ENCODE results near the gene PRAMEF12.
"Not testable (repeated sequence)": the region's sequence is repeated elsewhere in the genome, so short reads cannot be mapped to it uniquely, and the experiment has no call there.

Gene PRAMEF12

DNA sequence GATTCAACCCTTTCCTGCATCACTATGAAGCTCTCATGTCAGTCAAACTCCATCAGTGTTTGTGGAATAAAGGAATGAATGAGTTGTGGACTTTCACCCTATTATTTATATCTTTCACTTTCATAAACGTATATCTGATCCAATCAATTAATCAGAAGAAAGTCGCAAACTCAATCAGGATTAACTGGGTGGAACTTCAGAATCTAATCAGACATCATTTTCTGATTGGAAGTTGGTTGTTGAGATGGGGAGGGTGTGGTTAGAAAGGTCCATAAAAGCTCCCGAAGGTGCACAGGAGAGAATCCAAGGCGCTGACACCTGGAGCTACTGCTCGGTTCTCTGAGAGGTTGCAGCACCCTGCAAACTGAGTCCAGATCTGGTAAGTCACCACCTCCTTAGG is at the start of gene PRAMEF12:
Gene PRAMEF12, plus strand, starts transcription at position 301 of the 400 bp plus-strand sequence. CDS start 1,130 bp downstream, outside the sequence.
- FAIRE-seq: no peak

DNA sequence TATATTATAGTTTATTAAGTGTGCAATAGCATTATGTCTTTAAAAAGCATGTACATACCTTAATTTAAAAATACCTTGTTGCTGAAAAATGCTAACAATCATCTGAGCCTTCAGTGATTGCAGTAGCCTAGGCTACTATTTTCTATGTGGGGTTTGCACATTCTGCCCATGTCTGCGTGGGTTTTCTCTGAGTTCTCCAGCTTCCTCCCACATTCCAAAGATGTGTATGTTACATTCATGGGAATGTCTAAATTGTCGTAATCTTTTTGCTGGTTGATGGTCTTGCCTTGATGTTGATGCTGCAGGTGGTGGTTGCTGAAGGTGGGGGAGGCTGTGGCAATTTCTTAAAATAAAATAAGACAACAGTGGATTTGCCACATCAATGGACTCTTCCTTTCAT is 45.1 kb upstream of the PRAMEF12 start:
- FAIRE-seq: no peak

DNA sequence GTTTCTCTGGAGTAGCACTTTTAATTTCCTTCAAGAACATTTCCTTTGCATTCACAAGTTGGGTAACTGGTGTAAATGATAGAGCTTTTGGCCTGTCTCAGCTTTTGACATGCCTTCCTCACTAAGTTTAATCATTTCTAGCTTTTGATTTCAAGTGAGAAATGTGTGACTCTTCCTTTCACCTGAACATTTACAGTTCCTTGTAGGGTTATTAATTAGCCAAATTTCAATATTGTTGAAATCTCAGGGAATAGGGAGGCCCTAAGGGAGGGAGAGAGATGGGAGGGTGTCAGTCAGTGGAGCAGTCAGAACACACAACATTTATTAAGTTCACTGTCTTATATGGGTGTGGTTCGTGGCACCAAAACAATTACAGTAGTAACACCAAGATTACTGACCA is 43.4 kb upstream of the PRAMEF12 start:
- FAIRE-seq: no peak

DNA sequence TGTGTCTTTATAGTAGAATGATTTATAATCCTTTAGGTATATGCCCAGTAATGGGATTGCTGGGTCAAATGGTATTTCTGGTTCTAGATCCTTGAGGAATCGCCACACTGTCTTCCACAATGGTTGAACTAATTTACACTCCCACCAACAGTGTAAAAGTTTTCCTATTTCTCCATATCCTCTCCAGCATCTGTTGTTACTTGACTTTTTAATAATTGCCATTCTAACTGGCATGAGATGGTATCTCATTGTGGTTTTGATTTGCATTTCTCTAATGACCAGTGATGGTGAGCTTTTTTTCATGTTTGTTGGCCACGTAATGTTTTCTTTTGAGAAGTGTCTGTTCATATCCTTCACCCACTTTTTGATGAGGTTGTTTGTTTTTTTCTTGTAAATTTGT is 42.5 kb upstream of the PRAMEF12 start:
- FAIRE-seq: not testable (repeated sequence)

DNA sequence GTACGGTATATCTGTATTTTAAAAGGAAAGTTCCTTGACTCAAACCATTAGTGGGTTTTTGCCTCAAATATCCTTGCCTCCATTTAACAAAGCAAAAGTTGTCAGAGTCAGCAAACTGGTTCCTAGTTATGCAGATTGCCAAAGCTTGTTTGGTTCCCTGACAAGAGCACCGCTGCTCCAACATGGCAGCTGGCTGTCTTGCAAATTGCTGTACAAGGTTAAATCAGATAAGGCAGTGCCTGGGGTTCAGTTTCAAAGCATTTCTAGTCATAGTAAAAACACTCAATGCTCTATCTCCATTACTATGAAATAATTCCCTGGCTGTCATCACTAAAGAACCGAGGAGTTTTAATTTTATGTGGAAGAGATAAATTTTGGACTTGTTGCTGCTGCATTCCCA is 38.9 kb upstream of the PRAMEF12 start:
- FAIRE-seq: no peak

DNA sequence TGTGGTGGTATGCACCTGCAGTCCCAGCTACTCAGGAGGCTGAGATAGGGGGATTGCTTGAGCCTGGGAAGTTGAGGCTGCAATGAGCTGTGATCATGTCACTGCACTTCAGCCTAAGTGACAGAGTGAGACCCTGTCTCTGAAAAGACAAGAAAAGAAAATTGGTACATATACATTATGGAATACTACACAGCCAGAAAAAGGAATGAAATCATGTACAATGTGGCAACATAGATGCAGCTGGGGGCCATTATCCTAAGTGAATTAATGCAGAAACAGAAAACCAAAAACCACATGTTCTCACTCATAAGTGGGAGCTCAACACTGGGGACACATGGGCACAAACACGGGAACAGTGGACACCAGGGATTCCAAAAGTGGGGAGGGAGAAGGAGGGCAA is 34.6 kb upstream of the PRAMEF12 start:
- no peak for FAIRE-seq

DNA sequence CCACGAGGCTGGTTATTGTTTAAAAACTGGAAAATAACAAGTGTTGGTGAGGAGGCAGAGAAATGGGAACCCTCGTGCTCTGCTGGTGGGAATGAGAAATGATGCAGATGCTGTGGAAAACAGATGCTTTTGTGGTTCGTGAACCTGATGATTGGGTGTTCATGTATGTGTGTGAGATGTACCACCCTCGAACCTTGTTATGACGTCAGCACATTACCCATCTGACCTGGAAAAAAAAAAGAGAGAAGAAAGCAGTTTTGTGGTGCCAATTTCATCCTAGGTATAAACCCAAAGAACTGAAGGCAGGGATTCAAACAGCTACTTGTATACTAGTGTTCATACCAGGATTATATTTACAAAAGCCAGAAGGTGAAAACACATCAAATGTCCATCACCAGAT is 33.9 kb upstream of the PRAMEF12 start:
- no peak for FAIRE-seq

DNA sequence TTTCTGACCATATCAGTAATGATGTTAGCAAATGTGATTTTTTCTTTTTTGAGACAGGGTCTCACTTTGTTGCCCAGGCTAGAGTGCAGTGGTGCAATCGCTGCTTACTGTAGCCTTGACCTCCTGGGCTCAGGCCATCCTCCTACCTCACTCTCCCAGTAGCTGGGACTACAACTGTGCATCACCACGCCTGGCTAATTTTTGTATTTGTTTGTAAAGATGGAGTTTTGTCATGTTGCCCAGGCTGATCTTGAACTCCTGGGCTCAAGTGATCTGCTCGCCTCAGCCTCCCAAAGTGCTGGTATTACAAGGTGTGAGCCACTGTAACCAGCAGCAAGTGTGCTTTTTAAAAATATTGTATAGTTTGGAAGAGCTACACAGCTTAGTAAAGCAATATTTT is 31.6 kb upstream of the PRAMEF12 start:
- no peak for FAIRE-seq

DNA sequence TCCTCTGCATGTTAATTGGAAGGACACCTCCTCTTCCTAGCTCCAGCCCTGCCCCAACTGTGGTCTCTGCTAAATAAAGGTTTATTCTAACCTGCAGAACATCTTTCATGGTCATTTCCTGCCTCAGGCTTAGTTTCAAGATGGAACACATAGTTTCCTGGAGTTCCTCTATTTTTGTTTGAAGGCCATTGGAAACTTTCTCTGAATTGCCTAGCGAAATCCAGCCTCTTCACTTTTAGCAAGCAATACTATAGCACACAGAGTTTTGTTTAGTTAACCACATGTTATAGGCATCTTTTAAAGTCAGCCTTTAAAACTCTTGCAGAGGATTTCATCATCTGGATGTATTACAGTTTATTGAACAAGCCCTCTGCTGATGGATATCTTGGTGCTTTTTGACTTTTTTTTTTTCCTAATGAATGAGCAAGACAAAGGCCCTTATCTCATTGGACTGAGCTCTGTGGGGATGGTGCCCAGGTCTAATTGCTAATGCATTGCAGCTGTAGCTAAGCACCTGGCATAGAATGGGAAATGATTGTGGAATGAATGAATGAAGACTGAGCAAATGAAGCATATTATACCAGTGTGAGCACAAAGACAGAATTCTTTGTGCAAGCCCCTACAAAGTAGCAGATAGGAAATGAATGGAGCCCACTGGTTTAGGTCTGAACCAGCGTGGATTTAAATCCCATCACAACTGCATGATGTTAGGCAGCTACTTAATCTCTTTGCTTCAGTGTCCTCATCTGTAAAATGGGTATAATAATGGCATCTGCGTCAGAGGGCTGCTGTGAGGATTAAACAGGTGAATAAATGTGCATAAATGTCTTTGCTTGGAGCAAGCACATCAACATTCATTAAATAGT is 28.2 kb upstream of the PRAMEF12 start:
- no peak for FAIRE-seq

DNA sequence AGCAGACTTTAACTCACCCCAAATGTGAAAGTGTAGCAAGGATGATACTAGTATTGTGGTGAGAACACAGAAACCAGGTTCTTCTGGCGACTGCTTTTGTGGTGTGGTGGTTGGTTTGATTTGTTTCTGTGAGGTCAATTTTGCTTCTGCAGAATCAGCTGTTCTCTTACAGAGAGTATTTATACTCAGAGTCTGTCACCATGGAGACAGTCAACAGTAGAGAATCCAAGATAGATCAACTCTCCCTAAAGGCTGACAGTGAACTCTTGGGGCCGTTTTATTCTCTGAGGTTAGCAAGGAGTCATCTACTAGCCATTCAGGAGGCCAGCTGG is 27.6 kb upstream of the PRAMEF12 start, which contains the start of gene CFAP107:
Gene CFAP107, plus strand, starts transcription at position 209 of the 332 bp plus-strand sequence. CDS start 231 bp downstream, outside the sequence.
- no peak for FAIRE-seq

DNA sequence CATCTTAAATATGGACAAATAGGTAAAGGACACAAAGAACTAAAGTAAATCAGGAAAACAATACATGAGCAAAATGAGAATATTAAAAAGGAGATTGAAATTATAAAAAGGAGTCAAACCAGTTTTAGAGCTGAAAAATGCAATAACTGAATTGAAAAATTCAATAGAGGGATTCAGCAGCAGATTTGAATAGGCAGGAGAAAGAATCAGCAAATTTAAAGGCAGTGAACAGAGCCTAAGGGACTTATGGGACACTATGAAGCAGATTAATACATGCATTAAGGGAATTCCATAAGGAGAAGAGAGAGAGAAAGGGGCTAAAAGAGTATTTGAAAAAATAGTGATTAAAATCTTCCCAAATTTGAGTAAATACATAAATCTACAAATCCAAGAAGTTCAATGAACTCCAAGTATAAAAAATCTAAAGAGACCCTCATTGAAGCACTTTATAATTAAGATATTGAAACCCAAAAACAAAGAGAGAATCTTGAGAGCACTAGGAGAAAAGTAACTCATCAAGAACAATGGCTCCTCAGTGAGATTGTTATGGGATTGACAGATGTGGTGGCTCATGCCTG is 24.7 kb upstream of the PRAMEF12 start:
- FAIRE-seq: no peak

DNA sequence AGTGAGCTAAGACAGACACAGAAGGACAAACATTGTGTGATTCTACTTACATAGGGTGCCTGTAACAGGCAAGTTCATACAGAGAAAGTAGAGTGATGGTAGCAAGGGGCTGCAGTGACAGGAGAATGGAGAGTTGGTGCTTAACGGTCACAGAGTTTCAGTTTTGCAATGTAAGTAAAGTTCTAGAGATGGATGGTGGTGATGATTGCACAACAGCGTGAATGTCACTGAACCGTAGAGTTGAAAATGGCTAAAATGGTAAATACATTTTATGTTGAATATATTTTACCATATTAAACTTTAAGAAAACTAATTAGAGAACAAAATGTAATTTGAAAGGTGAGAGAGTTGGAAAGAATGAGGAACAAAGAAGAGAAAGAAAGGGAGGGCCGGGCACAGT is 18.8 kb upstream of the PRAMEF12 start:
- no peak for FAIRE-seq

DNA sequence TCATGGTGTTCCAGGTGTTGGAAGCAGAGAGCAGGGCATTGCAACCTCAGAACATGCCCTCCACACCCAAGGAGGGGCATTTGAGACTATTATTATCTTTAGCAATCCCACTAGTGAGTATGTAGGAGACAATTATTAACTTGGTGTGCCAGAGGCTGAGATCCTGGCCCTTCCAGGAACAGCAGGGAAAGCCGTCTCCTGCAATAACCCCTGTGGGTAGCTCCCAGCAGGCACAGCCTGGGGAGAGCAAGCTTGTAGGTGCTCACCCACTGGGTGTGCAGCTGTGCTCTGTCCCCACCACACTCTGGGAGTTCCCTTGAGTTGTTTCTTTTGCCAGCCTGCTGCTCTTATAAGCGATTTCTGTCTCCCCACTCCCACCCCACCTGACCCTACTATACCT is 17.3 kb upstream of the PRAMEF12 start:
- FAIRE-seq: no peak

DNA sequence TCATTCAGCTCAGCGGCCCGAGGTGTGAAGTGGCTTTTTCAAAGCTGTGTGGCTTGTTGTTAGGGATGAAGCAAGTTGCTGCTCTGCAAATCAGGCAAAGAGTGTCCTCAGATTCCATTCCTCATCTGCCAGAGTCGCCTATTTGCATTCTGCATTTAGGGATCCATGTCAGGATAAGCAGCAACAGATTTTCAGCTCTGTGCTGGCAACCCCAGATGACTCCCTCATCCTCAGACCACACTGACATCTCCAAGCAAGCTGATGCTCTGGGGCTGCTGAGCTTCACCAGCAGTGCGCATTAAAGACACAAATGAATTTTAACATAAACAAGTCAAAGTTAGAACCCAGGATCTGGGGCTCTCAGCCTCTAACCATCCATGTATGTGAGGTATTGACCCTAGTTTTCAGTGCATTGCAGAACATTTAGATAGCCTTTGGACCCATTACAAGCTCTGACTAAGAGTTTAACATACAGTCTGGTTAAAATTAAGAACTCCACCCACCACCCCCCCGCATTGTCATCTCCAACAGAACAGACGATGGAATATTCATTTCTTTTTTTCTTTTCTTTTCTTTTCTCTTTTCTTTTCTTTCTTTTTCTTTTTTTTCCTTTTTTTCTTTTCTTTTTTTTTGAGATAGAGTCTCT is 16.6 kb upstream of the PRAMEF12 start:
- FAIRE-seq: no peak

DNA sequence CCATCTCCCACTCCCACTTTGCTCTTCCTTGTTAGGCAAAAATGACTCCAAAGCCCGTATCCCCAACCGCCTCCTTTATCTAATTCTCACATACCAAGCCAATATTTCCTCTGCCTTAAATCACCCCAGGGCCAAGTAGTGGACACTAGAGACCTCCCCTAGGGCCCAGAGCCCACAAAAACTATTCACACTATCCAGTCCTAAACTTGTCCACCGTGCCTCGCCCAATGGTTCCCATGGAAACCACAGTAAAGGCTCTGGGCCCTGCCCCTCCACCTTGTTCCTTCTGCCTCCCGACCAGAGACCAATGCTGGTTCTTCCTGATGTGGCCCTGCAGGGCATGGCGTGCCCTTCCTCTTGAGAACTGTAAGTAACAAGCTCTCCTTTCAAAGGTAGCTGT is 15.7 kb upstream of the PRAMEF12 start:
- no peak for FAIRE-seq

DNA sequence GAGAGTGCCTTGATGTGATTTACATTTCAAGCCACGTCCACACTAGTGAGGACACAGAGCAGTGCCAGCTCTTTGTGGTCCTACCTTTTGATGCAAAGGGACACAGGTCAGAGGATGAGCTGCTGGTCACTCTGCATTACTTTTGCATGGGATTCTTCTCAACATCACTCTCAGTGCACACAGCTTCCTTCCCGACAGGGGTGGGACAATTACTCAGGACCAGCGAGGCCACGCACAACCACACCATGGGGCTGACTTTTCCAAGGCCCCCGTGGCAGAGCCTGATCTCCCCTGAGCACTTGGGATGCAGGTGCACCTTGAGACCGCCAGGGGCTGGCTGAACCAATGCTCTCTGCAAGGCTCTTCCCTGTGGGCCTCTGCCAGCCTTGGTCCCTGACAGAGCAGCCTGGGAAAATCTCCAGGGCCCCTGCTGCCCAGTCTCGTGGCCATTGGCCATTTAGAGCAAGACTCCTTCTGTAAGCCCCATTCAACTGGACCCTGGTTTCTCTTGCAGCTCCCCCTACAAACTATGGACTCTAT is 13.2 kb upstream of the PRAMEF12 start:
- FAIRE-seq: no peak

DNA sequence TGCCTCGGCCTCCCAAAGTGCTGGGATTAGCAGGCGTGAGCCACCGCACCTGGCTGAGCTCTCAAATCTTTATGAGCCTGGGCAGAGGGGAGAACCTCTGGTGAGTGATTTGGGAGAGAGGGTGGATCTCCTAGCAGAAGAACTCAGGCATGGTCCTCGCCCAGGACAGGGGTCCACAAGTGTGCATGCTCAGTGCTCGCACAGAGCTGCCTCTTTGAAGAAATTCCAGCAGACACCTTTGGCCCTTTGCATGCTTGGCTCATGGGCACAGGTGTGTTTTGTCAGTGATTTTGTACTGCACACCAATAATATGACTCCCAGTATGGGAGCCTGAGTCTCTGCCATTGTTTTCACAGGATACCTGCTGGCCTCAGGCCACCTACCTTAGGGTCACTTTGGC is 11.8 kb upstream of the PRAMEF12 start:
- FAIRE-seq: no peak

DNA sequence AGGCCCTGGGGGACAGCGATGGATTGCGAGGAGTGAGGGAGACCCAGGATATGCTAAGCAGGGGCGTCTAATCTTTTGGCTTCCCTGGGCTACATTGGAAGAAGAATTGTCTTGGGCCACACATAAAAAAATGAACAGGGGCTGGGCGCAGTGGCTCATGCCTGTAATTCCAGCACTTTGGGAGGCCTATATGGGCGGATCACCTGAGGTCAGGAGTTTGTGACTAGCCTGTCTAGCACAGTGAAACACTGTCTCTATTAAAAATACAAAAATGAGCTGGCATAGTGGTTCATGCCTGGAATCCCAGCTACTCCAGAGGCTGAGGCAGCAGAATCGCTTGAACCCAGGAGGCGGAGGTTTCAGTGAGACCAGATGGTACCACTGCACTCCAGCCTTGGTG is 10.8 kb upstream of the PRAMEF12 start:
- no peak for FAIRE-seq

DNA sequence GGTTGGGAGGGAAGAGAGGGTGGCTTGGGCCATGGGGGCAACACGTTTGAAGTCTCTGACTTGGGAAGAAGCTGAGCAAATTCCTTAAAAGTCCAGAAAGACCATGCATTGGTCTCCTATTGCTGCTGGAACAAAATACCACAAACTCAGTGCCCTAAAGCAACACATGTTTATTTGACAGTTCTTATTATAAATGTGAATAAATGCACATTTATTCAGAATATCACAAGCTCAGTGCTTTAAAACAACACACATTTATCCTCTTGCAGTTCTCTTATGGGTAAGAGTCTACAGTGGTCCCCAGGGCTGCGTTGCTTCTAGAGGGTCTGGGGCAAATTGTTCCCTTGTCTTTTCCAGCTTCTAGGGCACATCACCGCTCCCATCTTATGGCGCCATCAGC is 10.1 kb upstream of the PRAMEF12 start:
- no peak for FAIRE-seq

DNA sequence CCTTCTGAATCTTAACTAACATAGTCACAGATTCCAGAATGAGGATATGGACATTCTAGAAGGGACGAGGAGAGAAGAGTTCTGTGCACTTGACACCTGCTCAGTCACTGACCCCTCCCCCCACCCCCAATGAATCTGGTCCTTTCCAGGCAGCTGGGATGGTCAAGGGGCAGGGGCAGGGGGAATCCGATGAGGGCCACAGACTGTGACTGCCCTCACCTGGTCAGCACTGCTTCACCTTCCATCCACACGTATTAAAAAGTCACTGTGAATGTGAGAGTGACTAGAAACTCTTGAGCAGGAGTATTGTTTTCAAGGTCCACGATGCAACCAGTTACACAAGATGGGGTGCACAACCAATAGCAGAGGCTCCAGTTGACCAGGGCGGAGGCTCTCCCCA is 9.5 kb upstream of the PRAMEF12 start:
- FAIRE-seq: no peak

DNA sequence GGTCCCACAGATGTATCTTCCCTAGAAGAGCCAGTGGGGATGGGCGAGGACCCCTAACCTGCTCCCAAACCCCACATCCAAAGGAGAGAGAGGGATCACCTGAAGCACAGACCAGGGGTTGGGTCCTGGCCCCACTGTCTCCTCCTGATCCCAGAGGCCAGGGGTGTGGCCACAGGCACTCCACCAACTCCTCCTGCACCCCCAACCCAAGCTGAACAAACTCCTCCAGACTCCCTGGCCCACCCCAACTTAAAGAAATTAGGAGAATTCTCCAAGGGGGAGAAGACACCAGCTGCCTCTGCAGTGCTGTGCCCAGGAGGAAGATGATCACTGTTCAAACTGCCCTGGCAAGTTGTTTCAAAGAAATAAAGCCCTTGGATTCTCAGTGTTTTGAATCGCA is 4.5 kb upstream of the PRAMEF12 start:
- FAIRE-seq: no peak

DNA sequence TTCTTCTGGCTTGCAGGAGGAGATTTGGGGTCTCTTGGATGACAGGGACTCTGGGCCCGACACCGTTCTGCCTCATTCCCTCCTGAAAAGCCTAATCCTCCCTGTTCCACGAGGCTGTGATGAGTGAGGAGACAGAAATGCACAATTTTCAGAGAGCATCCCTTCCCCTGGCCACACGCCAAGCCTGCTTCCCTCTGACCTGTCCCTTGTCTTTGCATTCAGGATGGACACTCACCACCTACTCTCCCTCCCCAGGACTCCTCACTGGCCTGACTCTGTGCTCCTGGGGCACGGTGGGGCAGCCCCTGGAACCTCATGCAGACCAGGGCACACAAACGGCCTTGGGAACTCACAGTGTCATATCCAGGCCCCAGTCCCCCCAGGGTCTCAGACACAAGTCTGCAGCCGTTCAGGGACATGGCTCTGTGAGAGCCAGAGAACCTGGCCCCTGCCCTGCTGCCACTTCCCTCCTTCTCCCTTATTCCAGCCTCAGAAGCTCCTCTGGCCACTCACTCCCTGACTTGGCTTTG is 3.5 kb upstream of the PRAMEF12 start:
- FAIRE-seq: no peak

DNA sequence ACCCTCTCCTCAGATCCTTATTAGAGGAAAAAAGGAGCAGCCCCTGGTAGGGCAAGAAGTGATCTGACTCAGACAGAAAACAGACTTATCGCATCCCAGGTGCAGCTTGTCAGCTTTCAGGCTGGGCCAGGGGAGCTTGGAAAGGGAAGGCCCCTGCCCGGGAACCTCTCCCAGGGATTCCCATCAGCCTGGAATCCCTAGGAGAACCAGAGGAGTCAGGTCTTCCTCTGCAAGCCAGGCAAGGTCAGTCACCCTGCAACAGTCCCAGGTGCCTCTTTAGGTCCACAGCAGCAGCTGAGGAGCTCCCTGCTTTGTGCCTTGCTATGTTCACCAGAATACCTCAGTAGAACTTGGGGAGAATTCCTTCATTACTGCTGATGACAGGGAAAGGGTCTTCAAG is 2.9 kb upstream of the PRAMEF12 start:
- no peak for FAIRE-seq

DNA sequence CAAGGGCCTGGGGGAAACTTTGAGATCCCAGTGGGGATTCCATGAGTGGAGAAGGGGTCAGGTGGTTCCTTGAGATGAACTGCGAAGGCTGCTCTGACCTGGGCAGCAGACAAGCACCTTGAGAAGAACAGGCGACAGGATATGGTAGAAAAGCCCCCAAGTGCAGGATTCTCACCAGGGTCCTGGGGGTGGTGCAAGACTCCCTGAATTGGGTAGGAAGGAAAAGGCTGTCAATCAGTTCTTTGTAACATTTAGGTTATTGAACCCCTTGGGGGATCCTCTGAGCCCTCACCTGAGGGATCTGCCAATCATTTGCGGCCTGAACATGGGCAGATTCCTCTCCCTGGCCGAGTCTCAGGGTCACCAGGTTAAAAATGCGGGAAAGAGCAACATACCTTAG is 2.4 kb upstream of the PRAMEF12 start:
- no peak for FAIRE-seq

All from A204.1 (cell line).